Panc1 (cell line): Measurements from ENCODE around the gene CCN6. TPM values are rescaled to one million over a fixed set of nuclear protein-coding genes. Genes with fewer than 3 reads are reported as not detected.

Experiments used
- ATAC-seq: fragments of 200-7000 bp; cut with Tn5 transposase; 2 replicates; pipeline ENCODE4 v1.9.1; 2020; ENCODE audit warnings: mild to moderate bottlenecking, moderate library complexity
- BruUV-seq: library from RNA; stranded (reverse); fragments of 400-500 nt; replicated peaks from 2 replicates; lab custom pipeline; 2021; lab: Mats Ljungman, UMichigan
- CTCF ChIA-PET: fragments of 300-600 bp; sonication (Branson Sonifier 250); formaldehyde crosslinking; loops from one replicate; lab custom pipeline; 2022; ENCODE audit warnings: antibody characterized with exemption; lab: Charles Lee
- POLR2A ChIA-PET: fragments of 300-600 bp; sonication (Branson Sonifier 250); formaldehyde crosslinking; loops from one replicate; lab custom pipeline; 2022; ENCODE audit warnings: antibody characterized with exemption; lab: Charles Lee
- DNase-seq: peaks from one replicate; pipeline ENCODE4 v3.0.0-alpha.2; 2010; ENCODE audit warnings: low read depth, low spot score
- H3K27ac ChIP-seq: 2 replicates; pipeline ENCODE4 v1.5.1; 2011; ENCODE audit warnings: mild to moderate bottlenecking, low read length, inconsistent platforms
- H3K27me3 ChIP-seq: fragments of 200-500 bp; sonication (Bioruptor generic); 2 replicates; pipeline ENCODE4 v1.6.0; 2014; ENCODE audit warnings: low read length, inconsistent platforms; ENCODE audit not compliant: control insufficient read depth, insufficient read depth
- H3K36me3 ChIP-seq: fragments of 200-500 bp; sonication (Bioruptor generic); 2 replicates; pipeline ENCODE4 v1.5.1; 2014; ENCODE audit warnings: inconsistent platforms, mild to moderate bottlenecking, low read length, moderate library complexity; ENCODE audit not compliant: control insufficient read depth, insufficient read depth
- H3K4me1 ChIP-seq: 2 replicates; pipeline ENCODE4 v1.5.1; 2011; ENCODE audit warnings: inconsistent platforms, mild to moderate bottlenecking, low read length, moderate library complexity; ENCODE audit not compliant: control insufficient read depth, insufficient read depth
- H3K4me3 ChIP-seq, 2 experiments: 2 replicates each; pipeline ENCODE4 v1.5.1; 2011 to 2012; ENCODE audit warnings: low read depth in 2 of 2, low read length in 2 of 2, mild to moderate bottlenecking in 2 of 2, inconsistent platforms in 1 of 2, moderate library complexity in 1 of 2
- H3K9me3 ChIP-seq: fragments of 200-500 bp; sonication (Bioruptor generic); 2 replicates; pipeline ENCODE4 v1.5.1; 2014; ENCODE audit warnings: low read depth, mild to moderate bottlenecking, inconsistent platforms, low read length, moderate library complexity; ENCODE audit not compliant: control insufficient read depth, insufficient read depth
- POLR2AphosphoS5 ChIP-seq: IDR thresholded peaks from 2 replicates; pipeline ENCODE4 v1.6.1; 2012; ENCODE audit warnings: mild to moderate bottlenecking, low read depth, low read length, moderate library complexity
- REST ChIP-seq, 2 experiments: IDR thresholded peaks; 2 replicates each; pipeline ENCODE4 v1.6.1; 2011 to 2012; ENCODE audit warnings: low read depth in 2 of 2, control low read depth in 1 of 2, low read length in 1 of 2, mild to moderate bottlenecking in 1 of 2, moderate library complexity in 1 of 2; ENCODE audit not compliant: insufficient read depth in 1 of 2
- SIN3A ChIP-seq: IDR thresholded peaks from 2 replicates; pipeline ENCODE4 v1.6.1; 2012; ENCODE audit warnings: low read depth, mild to moderate bottlenecking, low read length, moderate library complexity, borderline replicate concordance; ENCODE audit not compliant: insufficient read depth
- TCF7L2 ChIP-seq: IDR thresholded peaks from 2 replicates; pipeline ENCODE4 v1.6.1; 2011; ENCODE audit warnings: mild to moderate bottlenecking, low read depth, low read length, inconsistent platforms
- in situ Hi-C: cut with HindIII; loops from 2 replicates; pipeline ENCODE4 v1.10.0; 2016; ENCODE audit warnings: low sequenced_read_pairs, low pct_unique_long_range_greater_than_20kb
- intact Hi-C: fragments of 100-400 bp; cut with micrococcal nuclease; formaldehyde crosslinking; loops from one replicate; pipeline ENCODE4 v1.10.0; 2022; ENCODE audit not compliant: unreplicated experiment
- total RNA-seq: library from RNA; stranded (reverse); gene quantifications from one replicate; pipeline ENCODE4 v1.2.1, GENCODE V29; 2021; ENCODE audit not compliant: unreplicated experiment
- TF ChIP-seq, protein P1 (sequence below): fragments of 450-650 bp; IDR thresholded peaks from 2 replicates; pipeline ENCODE4 v1.5.1; 2017; ENCODE audit warnings: mild to moderate bottlenecking

CCN6 gene
- total RNA-seq, 1 experiment from 2014 or later = 3.0 TPM

DNA sequence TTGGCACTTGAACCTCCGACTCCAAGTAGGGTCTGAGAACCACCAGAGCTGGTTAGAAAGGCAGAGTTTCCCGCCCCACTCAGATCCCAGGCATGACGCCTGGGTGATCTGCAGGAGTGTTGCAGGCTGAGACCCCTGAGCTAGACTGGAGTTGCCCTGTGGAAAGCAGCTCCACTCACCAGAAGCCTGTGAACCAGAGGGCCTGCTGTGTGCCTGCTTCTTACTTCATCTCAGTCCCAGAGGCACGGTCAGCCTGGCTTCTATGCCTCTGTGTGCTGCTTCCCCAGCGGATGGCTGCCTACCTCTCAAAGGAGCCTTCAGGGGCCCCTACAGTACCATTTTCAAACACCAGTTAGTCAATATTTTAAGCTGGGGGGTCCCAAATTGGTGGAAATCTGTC, 15.6 kb upstream of the CCN6 start:
- BruUV-seq = no TSS peak
- Histone ChIP-seq H3K27me3 (peaks cover 5% of the 10 kb centered on the region), H3K27ac (no peak overlapping the region), H3K36me3 (no peaks in the 10 kb centered on the region), H3K4me1 (peaks cover 14% of the 10 kb centered on the region; the same call in 1 of the 2 replicates), H3K4me3 (no peak overlapping the region), H3K9me3 (no peaks in the 10 kb centered on the region)
- DNase-seq (no peak), ATAC-seq (peak; percentile 32; the same call in 1 of the 2 replicates)
- ChIA-PET CTCF (interaction anchor here (0.6 to 0.7 kb wide), 3 partner anchors 18 to 239 kb away, joined by 3 read pairs; no protein-coding TSS in a partner anchor), POLR2A (interaction anchor here (0.7 kb wide), 1 partner anchor 23 kb away, joined by 3 read pairs; no protein-coding TSS in a partner anchor)
- no peak for TF ChIP-seq TCF7L2
- TF ChIP-seq POLR2AphosphoS5 = no peak
- in situ Hi-C loops = no loop called here
- intact Hi-C loops = no loop called here

- no peak for DNase-seq
- ATAC-seq = no peak
- POLR2A ChIA-PET = no interaction called here
- peaks cover 3% of the 10 kb centered on the region for H3K27me3 ChIP-seq
- CTCF ChIA-PET = no interaction called here
- intact Hi-C loops = no loop called here
- peaks cover 14% of the 10 kb centered on the region; the same call in 1 of the 2 replicates for H3K4me1 ChIP-seq
- H3K36me3 ChIP-seq = no peaks in the 10 kb centered on the region
- H3K27ac ChIP-seq = no peak overlapping the region
- H3K9me3 ChIP-seq = no peaks in the 10 kb centered on the region
- in situ Hi-C loops = no loop called here
- BruUV-seq = no TSS peak
- no peak overlapping the region for H3K4me3 ChIP-seq
- TF ChIP-seq TCF7L2 = no peak
- TF ChIP-seq, protein P1, sequence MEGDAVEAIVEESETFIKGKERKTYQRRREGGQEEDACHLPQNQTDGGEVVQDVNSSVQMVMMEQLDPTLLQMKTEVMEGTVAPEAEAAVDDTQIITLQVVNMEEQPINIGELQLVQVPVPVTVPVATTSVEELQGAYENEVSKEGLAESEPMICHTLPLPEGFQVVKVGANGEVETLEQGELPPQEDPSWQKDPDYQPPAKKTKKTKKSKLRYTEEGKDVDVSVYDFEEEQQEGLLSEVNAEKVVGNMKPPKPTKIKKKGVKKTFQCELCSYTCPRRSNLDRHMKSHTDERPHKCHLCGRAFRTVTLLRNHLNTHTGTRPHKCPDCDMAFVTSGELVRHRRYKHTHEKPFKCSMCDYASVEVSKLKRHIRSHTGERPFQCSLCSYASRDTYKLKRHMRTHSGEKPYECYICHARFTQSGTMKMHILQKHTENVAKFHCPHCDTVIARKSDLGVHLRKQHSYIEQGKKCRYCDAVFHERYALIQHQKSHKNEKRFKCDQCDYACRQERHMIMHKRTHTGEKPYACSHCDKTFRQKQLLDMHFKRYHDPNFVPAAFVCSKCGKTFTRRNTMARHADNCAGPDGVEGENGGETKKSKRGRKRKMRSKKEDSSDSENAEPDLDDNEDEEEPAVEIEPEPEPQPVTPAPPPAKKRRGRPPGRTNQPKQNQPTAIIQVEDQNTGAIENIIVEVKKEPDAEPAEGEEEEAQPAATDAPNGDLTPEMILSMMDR = no peak
- TF ChIP-seq SIN3A = no peak
- no peak for TF ChIP-seq POLR2AphosphoS5
- TF ChIP-seq REST (IDR thresholded peaks at IDR 0.05; ENCODE audit: insufficient read depth in 1 of 2, low read depth in 2 of 2, low read length in 1 of 2) = no peak
These were observed 15.0 kb upstream of the CCN6 start for GRCh38 chr6:112038756-112039430.

DNA sequence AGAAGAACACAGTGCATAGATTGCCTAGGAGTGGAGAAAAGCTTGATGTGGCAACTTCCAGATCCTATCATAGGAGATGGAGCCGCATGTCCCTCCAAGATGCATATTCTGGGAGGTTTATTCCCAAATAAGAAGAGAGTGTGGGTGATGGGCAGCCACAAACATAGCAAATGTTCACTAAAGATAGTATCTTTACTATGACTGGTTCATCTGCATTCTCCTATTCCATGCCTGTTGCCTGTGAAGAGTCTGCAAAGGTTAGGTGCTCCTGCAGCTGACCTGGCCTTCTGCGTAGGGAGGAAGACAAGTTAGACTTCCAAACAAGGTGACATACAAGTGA, 14.5 kb upstream of the CCN6 start:
- ATAC-seq (no peak), DNase-seq (no peak)
- intact Hi-C loops = no loop called here
- Histone ChIP-seq H3K4me3 (no peak overlapping the region), H3K36me3 (no peaks in the 10 kb centered on the region), H3K4me1 (peaks cover 14% of the 10 kb centered on the region; the same call in 1 of the 2 replicates), H3K27me3 (no peaks in the 10 kb centered on the region; the same call in 1 of the 2 replicates), H3K27ac (no peak overlapping the region), H3K9me3 (no peaks in the 10 kb centered on the region)
- TF ChIP-seq SIN3A (no peak), REST (IDR thresholded peaks at IDR 0.05; ENCODE audit: insufficient read depth in 1 of 2, low read depth in 2 of 2, low read length in 1 of 2) (no peak), TCF7L2 (no peak), POLR2AphosphoS5 (no peak)
- TF ChIP-seq, protein P1 = no peak
- in situ Hi-C loops = no loop called here
- POLR2A ChIA-PET = no interaction called here
- BruUV-seq = no TSS peak
- CTCF ChIA-PET = no interaction called here
